ENCODE data around the gene CORO2A. TPM values are rescaled to one million over a fixed set of nuclear protein-coding genes. Genes with fewer than 3 reads are reported as not detected.

Gene CORO2A
- total and polyA plus RNA-seq, 5 donors = 0.09 to 0.43 (median 0.17) TPM

DNA sequence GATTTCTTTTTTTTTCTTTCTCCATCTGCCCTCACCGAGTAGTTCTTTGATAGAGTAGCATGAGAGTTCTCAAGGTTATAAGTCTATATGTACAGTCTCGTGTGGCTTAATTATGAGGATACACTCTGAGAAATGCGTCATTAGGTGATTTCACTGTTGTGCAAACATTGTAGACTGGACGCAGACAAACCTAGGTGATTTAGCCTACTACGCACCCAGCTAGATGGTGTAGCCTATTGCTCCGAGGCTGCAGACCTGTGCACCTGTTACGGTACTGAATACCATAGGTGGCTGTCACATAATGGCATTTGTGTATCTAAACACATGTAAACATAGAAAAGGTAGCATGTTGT is 26.9 kb upstream of the CORO2A start:
- DNase-seq (no peak), ATAC-seq (no peak)
- 91% methylated on average over 7 of the region's 7 CpGs for WGBS
- Histone ChIP-seq H3K4me1 (ENCODE audit: control insufficient read depth, insufficient read depth, low read length) (no peaks in the 10 kb centered on the region), H3K4me3 (ENCODE audit: low read length) (no peak overlapping the region), H3K27ac (ENCODE audit: low read length) (no peak overlapping the region), H3K27me3 (ENCODE audit: control insufficient read depth, insufficient read depth) (no peaks in the 10 kb centered on the region), H3K9me3 (ENCODE audit: control insufficient read depth, low read length) (no peaks in the 10 kb centered on the region)
- intact Hi-C loops (cut with DNase I) = no loop called here

DNA sequence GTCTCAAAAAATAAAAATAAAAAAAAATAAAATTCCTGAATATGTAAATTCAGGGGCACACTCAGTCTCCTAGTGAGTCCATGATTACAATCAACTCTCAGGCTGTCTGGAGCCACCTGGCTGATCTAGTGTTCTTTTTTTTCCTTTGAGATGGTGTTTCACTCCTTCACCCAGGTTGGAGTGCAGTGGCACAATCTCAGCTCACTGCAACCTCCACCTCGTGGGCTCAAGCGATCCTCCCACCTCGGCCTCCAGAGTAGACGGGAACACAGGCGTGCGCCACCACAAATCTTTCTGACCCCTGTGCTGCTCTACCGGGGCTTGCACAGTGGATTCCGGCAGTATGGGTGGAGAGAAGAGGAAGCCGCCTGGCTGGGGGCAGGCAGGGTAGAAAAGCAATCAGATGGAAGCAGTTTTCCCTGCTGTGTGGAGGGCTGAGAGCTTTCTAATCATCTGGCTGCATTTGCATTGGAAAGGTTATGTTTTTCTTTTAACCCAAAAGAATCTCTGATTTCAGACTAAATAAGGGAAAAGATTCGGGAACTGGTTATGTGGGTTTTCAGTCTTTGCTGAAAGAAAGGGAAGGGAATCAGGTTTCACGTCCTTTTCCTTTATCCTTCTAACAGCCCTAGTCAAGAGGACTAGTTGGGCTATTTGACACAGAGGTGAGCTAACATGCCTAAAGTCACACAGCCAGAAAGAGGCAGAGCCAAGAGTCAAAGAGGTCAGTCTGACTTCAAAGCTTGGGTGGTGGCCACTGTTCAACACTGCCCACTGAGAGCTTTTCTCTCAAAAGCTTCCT is 26.3 kb upstream of the CORO2A start:
- no peaks in the 10 kb centered on the region for H3K9me3 ChIP-seq (ENCODE audit: control insufficient read depth, low read length)
- no peaks in the 10 kb centered on the region for H3K4me1 ChIP-seq (ENCODE audit: control insufficient read depth, insufficient read depth, low read length)
- no peak overlapping the region for H3K4me3 ChIP-seq (ENCODE audit: low read length)
- no peak for ATAC-seq
- H3K27me3 ChIP-seq (ENCODE audit: control insufficient read depth, insufficient read depth) = no peaks in the 10 kb centered on the region
- no peak for DNase-seq
- intact Hi-C loops (cut with DNase I) = no loop called here
- WGBS = 91% methylated on average over 11 of the region's 11 CpGs
- H3K27ac ChIP-seq (ENCODE audit: low read length) = no peak overlapping the region

DNA sequence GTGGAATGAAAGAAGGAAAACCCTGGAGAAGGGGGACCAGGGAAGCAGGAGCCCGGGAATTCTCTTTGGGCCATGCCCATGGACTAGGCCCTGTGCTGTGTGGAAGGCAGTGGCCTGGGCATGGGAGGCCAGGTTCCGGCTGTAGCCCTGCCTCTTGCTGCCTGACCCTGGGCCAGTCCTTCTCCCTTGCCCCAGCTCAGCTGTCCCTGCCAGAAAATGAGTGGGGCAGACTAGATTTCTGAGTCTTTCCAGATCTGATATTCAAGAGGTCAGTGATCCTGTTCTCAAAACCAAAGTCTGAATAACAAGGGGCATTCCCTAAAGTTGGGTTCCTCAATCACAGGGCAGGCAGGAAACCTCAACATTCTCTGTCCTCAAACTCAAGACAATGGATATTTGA is 24.8 kb upstream of the CORO2A start:
- no peak overlapping the region for H3K27ac ChIP-seq (ENCODE audit: low read length)
- WGBS = 94% methylated on average over 2 of the region's 2 CpGs

DNA sequence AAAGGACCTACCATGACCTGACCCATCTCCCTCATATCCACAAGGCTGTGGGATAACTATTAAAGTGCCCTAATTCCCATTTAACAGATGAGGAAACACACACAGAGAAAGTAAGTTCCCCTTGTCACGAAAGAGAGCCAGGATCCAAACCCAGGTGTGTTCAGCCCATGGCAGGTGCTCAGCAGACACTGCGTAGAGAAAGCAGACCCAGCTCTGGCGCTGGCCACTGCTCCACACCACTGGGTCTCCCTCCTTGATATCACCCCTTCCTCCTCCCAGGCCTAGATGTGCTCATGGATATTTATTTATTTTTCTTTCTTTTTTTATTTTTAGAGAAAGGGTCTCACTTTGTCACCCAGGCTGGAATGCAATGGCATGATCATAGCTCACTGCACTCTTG is 24.0 kb upstream of the CORO2A start:
- DNase-seq (no peak), ATAC-seq (no peak)
- Histone ChIP-seq H3K9me3 (ENCODE audit: control insufficient read depth, low read length) (no peaks in the 10 kb centered on the region), H3K4me1 (ENCODE audit: control insufficient read depth, insufficient read depth, low read length) (no peaks in the 10 kb centered on the region), H3K27ac (ENCODE audit: low read length) (no peak overlapping the region), H3K27me3 (ENCODE audit: control insufficient read depth, insufficient read depth) (no peaks in the 10 kb centered on the region), H3K4me3 (ENCODE audit: low read length) (no peak overlapping the region)
- intact Hi-C loops (cut with DNase I) = no loop called here
- 96% methylated on average over 3 of the region's 3 CpGs for WGBS

More for the DNA sequence above, 24.8 kb upstream of the CORO2A start:
- Histone ChIP-seq H3K9me3 (ENCODE audit: control insufficient read depth, low read length) (no peaks in the 10 kb centered on the region), H3K27me3 (ENCODE audit: control insufficient read depth, insufficient read depth) (no peaks in the 10 kb centered on the region), H3K4me1 (ENCODE audit: control insufficient read depth, insufficient read depth, low read length) (no peaks in the 10 kb centered on the region), H3K4me3 (ENCODE audit: low read length) (no peak overlapping the region)
- intact Hi-C loops (cut with DNase I) = no loop called here
- ATAC-seq (peak in 1 of 2 donors; percentile 18), DNase-seq (no peak)

DNA sequence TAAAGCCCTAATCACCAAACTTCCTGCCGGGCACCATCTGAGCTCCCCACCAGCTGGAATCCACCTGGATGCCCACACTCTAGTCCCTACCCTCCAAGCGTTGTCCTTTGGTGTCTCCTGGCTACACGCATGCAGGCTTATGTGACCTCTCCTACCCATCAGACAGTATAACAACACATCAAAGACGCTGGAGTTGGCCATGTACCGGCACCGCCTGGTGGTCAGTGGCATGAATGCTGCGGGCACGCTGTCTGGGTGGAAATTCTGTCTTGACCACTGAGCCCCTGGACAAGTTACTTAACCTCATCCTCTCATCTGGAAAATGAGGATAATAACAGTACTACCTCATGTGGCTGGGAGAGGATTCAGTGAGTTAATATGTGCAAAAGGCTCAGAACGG is 23.4 kb upstream of the CORO2A start:
- Histone ChIP-seq H3K4me3 (ENCODE audit: low read length) (no peak overlapping the region), H3K27ac (ENCODE audit: low read length) (no peak overlapping the region), H3K9me3 (ENCODE audit: control insufficient read depth, low read length) (no peaks in the 10 kb centered on the region), H3K27me3 (ENCODE audit: control insufficient read depth, insufficient read depth) (no peaks in the 10 kb centered on the region), H3K4me1 (ENCODE audit: control insufficient read depth, insufficient read depth, low read length) (no peaks in the 10 kb centered on the region)
- ATAC-seq = peak; percentile 46 to 49
- intact Hi-C loops (cut with DNase I) = no loop called here
- WGBS = 73% methylated on average over 9 of the region's 9 CpGs
- peak in 1 of 3 donors; percentile 40 for DNase-seq

DNA sequence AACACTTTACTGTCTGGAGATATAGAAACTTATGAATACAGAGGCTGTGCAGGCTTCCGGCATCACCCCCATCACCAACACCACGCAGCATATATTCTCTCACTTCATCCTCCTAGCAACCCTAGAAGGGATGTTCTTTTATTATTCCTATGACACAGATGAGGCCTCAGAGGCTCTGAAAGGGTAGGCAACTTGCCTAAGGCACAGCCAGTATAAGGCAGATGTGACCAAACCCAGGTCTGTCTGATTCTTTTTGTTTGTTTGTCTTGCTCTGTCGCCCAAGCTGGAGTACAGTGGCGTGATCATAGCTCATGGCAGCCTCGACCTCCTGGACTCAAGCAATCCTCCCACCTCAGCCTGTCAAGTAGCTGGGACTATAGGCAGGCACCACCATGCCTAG is 22.8 kb upstream of the CORO2A start:
- intact Hi-C loops (cut with DNase I) = no loop called here
- H3K4me1 ChIP-seq (ENCODE audit: control insufficient read depth, insufficient read depth, low read length) = no peaks in the 10 kb centered on the region
- H3K27me3 ChIP-seq (ENCODE audit: control insufficient read depth, insufficient read depth) = no peaks in the 10 kb centered on the region
- no peak overlapping the region for H3K4me3 ChIP-seq (ENCODE audit: low read length)
- 76% methylated on average over 5 of the region's 5 CpGs for WGBS
- no peaks in the 10 kb centered on the region for H3K9me3 ChIP-seq (ENCODE audit: control insufficient read depth, low read length)
- H3K27ac ChIP-seq (ENCODE audit: low read length) = no peak overlapping the region
- DNase-seq (no peak), ATAC-seq (no peak)

DNA sequence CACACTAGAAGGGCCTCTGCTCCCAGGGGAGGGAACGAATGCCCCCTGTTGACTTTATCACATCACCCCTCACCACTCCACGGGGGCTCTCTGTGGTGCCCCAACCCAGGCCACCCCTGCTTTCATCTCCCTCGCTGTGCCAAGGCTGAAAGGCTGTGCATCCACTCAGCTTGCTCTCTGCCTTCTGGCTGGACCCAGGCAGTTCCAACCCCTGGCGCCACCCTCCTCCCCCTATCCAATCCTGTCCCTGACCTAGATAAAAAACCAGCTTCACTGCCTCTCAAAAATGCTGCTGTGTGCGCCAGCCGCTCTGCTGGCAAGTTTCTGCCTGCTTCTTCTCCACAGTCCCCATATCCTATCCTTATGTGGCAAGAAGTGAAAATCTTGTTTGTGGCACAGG is 22.4 kb upstream of the CORO2A start:
- ATAC-seq = no peak
- Histone ChIP-seq H3K9me3 (ENCODE audit: control insufficient read depth, low read length) (no peaks in the 10 kb centered on the region), H3K27ac (ENCODE audit: low read length) (no peak overlapping the region), H3K4me3 (ENCODE audit: low read length) (no peak overlapping the region), H3K27me3 (ENCODE audit: control insufficient read depth, insufficient read depth) (no peaks in the 10 kb centered on the region), H3K4me1 (ENCODE audit: control insufficient read depth, insufficient read depth, low read length) (no peaks in the 10 kb centered on the region)
- intact Hi-C loops (cut with DNase I) = no loop called here
- DNase-seq = peak in 1 of 3 donors; percentile 16
- WGBS = 76% methylated on average over 6 of the region's 6 CpGs

DNA sequence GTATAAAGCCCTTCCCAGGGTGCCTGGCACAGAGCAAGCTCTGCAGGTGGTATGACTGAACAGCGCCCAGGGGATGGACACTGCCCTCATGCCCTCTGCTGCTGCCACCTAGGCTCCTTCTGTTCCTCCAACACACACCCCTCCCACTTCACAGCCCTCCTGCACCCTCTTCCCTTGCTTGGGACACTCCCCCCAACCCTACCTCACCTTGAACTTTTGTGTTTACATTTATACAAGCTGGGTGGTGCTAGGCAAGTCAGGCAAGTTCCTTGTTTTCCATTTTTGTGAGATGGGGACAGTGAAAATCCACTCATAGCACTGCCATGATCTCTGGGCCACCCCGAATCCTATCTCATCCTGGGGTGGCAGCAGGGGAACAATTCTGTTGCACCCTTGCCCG is 18.8 kb upstream of the CORO2A start:
- no peak for DNase-seq
- intact Hi-C loops (cut with DNase I) = no loop called here
- Histone ChIP-seq H3K9me3 (ENCODE audit: control insufficient read depth, low read length) (no peaks in the 10 kb centered on the region), H3K4me1 (ENCODE audit: control insufficient read depth, insufficient read depth, low read length) (no peaks in the 10 kb centered on the region), H3K4me3 (ENCODE audit: low read length) (no peak overlapping the region), H3K27ac (ENCODE audit: low read length) (no peak overlapping the region), H3K27me3 (ENCODE audit: control insufficient read depth, insufficient read depth) (no peaks in the 10 kb centered on the region)
- 99% methylated on average over 3 of the region's 3 CpGs for WGBS
- ATAC-seq = no peak

DNA sequence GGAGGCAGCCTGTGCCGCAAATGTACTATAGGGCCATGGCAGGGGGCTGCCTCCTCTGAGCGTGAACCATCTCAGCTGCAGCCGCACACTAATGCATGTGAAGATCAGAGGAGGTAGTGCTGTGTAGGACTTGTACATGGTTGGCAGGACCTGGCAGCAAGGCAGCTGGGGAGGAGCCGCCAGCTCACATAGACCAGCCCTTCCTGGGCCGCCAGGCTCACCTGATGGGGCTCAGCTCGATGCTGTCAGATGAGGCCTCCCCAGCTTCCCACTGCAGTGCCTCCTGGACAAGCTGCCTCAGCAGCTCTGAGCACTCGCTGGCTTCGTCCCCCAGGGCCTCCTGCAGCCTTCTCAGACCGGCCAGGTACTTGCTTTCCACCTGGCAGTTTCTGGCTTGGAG is 18.0 kb upstream of the CORO2A start:
- WGBS = 94% methylated on average over 9 of the region's 9 CpGs
- intact Hi-C loops (cut with DNase I) = no loop called here
- no peak overlapping the region for H3K4me3 ChIP-seq (ENCODE audit: low read length)

DNA sequence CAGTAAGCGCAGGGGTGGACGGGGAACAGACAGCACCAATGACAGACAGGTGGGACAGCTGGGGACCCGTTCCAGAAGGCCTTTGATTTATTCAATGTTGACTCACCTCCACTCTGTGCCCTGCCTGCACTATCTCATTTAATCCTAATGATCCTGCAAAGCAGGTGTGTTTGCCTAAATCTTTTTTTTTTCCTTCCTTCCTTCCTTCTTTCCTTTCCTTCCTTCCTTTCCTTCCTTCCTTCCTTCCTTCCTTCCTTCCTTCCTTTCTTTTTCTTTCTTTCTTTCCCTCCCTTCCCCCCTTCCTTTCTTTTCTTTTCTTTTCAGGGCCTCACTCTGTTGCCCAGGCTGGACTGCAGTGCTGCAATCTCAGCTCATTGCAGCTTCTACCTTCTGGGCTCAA is 17.1 kb upstream of the CORO2A start:
- Histone ChIP-seq H3K4me3 (ENCODE audit: low read length) (no peak overlapping the region), H3K27ac (ENCODE audit: low read length) (no peak overlapping the region), H3K4me1 (ENCODE audit: control insufficient read depth, insufficient read depth, low read length) (no peaks in the 10 kb centered on the region), H3K27me3 (ENCODE audit: control insufficient read depth, insufficient read depth) (no peaks in the 10 kb centered on the region), H3K9me3 (ENCODE audit: control insufficient read depth, low read length) (no peaks in the 10 kb centered on the region)
- 80% methylated on average over 3 of the region's 3 CpGs for WGBS
- ATAC-seq (no peak), DNase-seq (no peak)
- intact Hi-C loops (cut with DNase I) = loop anchor here in 2 of 4 donors (5.0 to 10.0 kb wide), 3 partner anchors 53 to 565 kb away; no protein-coding TSS in a partner anchor

More for the DNA sequence above, 18.0 kb upstream of the CORO2A start:
- H3K4me1 ChIP-seq (ENCODE audit: control insufficient read depth, insufficient read depth, low read length) = no peaks in the 10 kb centered on the region
- H3K9me3 ChIP-seq (ENCODE audit: control insufficient read depth, low read length) = no peaks in the 10 kb centered on the region
- no peak overlapping the region for H3K27ac ChIP-seq (ENCODE audit: low read length)
- no peak for ATAC-seq
- H3K27me3 ChIP-seq (ENCODE audit: control insufficient read depth, insufficient read depth) = no peaks in the 10 kb centered on the region
- DNase-seq = no peak

DNA sequence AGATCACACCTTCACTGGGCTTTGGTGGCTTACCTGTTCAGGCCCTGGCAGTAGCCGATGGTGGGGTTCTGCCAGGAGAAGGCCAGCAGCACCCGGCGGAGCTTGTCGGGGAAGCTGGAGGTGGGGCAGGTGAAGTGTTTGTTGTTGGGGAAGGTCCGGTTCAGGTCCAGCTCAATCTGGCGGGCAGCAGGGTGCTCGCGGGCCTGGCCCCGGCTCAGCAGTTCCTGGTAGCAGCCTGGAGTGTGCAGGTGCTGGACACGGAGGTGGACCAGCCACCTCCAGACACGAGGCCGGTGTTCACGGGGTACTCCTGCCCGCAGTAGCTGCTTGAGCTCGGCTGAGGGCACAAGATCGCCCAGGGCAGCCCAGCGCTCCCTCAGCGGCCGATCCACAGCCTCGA is 16.2 kb upstream of the CORO2A start:
- Histone ChIP-seq H3K27me3 (ENCODE audit: control insufficient read depth, insufficient read depth) (no peaks in the 10 kb centered on the region), H3K27ac (ENCODE audit: low read length) (no peak overlapping the region), H3K9me3 (ENCODE audit: control insufficient read depth, low read length) (no peaks in the 10 kb centered on the region), H3K4me3 (ENCODE audit: low read length) (no peak overlapping the region), H3K4me1 (ENCODE audit: control insufficient read depth, insufficient read depth, low read length) (no peaks in the 10 kb centered on the region)
- DNase-seq (no peak), ATAC-seq (no peak)
- intact Hi-C loops (cut with DNase I) = loop anchor here in 2 of 4 donors (5.0 to 10.0 kb wide), 3 partner anchors 54 to 566 kb away; no protein-coding TSS in a partner anchor
- WGBS = 92% methylated on average over 20 of the region's 20 CpGs

All from right cardiac atrium (tissue), 5 donors.